ENCODE measurements around the gene NEK3.
"Not testable (repeated sequence)": the region's sequence is repeated elsewhere in the genome, so short reads cannot be mapped to it uniquely, and the experiment has no call there.

NEK3 gene

DNA sequence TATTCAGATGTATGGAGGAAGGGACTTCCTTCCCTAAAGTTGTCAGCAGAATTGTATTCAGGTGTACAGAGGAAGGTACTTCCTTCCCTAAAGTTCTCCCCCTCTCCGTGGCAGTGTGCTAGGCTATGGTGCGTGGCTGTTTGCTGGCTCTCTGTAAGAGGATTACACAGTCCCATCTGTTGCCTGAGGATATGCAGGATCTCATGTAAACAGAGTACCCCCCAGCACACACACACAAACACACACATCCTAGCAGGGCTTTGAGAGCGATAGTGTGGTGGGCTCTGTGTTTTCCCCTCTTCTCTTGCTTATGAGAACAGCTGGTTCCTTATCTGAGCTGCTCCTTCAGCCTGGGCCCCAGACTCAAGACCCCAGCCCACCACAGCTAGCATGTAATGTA is 40.8 kb downstream of the NEK3 start:
- DNase-seq (ENCODE audit: low read depth in 2 of 2), result no peak

DNA sequence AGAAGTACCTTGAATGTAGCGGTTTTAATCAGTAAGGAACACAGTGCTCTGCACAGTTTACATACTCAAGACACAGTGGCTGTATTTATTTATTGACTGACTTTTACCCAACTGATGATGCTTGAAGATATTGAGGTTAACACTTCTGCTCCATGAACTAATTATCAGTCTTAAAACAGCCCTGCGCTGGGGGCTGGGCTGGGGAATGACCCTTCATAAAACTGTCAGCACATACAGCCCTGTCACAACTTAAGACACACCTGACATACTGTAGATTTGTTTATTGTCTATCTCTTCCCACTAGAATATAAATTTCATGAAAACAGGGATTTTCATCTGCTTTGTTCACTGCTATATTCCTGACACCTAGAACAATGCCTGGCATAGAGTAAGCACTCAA is 41.3 kb downstream of the NEK3 start:
- DNase-seq (ENCODE audit: low read depth in 2 of 2), result no peak

DNA sequence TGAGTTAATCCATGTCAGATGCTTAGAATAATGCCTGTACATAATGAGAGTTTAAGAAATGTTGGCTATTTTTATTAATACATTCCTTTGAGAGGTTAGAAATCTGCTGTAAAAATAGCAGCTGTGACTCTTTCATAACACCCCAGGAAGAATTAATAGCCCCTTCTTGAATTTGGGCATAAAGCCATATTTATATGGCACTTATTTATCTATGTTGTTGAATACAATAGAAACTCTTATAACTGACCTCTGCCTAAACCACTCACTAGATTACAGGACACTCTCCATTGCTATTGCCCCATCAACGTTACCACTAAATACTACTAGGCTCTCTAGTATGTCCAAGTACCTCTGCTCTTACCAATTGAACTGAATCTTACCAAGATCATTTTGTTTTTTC is 46.8 kb downstream of the NEK3 start:
- no peak for DNase-seq (ENCODE audit: low read depth in 2 of 2)

DNA sequence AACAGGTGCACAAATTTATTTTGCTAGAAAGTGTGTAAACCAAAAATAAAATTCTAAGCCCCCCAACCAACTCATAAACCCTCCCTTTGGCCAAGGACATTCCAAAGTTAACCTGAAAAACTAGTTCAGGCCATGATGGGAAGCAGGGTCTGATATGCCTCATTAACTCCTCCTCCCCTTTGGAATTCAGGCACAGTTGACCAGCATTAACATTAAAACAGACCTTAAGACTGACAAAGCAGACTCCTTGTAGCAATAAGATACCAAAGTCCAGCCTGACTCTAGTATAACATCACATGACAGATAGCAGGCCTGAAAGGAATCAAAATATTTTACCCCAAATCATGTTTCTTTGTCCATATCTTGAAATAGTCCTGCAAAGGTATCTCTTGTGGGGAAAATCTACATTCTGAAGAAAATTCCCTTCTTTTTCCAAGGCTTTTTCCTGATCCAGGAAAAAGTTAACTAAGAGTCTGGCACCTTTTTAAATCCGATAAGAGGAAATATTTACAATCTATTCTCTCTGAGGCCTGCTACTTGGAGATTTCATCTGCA is 50.2 kb downstream of the NEK3 start:
- DNase-seq (ENCODE audit: low read depth in 2 of 2), result no peak

- DNase-seq (ENCODE audit: low read depth in 2 of 2), result no peak
These were observed 53.6 kb downstream of the NEK3 start for GRCh38 chr13:52105841-52106240.

DNA sequence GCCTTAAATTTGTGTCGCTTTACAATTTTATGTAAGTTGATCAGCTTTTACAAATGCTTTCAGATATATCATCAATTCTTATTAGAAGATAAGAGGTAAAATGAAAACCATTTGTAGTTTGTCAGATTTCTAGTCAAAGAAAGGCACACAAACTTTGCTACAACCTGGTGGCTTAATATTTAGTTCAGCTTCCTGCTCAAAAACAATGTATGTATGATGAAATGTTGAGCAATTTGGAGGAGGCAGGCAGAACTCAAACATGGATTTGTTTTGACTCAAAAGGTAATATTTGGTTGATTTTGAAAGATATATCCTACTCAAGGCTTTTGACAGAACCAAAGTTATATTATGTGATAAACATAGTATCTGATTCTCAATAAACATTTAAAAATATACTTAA is 54.8 kb downstream of the NEK3 start:
- DNase-seq (ENCODE audit: low read depth in 2 of 2), result no peak

DNA sequence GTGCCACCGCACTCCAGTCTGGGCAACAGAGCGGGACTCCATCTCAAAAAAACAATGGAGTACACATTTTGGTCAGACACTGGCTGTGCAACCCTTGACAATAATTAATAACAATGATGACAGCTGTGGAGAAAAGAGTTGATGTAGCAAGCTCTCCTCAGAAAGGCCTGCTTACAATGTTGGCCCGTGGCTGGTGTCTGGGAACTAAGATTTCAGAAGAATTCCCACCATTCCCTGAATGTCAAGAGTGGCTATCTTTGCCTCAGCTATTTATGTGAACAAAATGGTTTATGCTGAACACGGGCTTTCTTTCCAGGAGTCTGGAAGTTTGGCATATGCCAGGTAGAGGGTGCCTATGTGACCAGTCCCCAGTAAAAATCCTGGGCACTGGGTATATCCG is 56.0 kb downstream of the NEK3 start:
- no peak for DNase-seq (ENCODE audit: low read depth in 2 of 2)

GRCh38 chr13:52102423-52102822 is 57.0 kb downstream of the NEK3 start:
- DNase-seq (ENCODE audit: low read depth in 2 of 2), result not testable (repeated sequence)

DNA sequence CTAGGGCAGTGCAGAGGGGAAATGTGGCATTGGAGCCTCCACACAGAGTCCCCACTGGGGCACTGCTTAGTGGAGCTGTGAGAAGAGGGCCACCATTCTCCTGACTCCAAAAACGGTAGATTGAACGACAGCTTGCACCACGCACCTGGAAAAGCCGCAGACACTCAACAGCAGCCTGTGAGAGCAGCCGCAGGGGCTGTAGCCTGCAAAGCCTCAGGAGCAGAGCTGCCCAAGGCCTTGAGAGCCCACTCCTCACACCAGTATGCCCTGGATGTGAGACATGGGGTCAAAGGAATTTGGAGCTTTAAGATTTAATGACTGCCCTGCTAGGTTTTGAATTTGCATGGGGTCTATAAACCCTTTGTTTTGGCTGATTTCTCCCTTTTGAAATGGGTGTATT is 62.2 kb downstream of the NEK3 start:
- DNase-seq (ENCODE audit: low read depth in 2 of 2), result no peak

DNA sequence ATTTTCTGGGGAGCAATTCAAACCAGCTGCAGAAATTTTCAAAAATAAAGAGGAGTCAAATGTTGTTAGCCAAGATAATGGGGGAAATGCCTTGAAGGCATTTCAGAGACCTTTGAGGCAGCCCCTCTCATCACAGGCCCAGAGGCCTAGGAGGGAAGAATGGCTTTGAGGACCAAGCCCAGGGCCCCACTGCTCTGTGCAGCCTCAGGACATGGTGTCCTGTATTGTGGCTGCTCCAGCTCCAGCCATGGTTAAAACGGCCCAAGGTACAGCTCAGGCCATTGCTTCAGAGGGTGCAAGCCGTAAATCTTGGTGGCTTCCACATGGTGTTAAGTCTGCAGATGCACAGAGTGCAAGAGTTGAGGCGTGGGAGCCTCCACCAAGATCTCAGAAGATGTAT is 62.6 kb downstream of the NEK3 start:
- no peak for DNase-seq (ENCODE audit: low read depth in 2 of 2)

DNA sequence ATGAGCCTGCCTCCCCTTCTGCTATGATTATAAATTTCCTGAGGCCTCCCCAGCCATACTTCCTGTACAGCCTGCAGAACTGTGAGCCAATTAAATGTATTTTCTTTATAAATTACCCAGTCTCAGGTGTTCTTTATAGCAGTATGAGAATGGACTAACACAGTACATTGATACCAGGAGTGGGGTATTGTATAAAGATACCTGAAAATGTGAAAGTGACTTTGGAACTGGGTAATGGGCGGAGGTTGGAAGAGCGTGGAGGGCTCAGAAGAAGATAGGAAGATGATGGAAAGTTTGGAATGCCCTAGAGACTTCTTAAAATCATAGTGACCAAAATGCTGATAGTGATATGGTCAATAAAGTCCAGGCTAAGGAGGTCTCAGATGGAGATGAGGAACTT is 63.3 kb downstream of the NEK3 start:
- DNase-seq (ENCODE audit: low read depth in 2 of 2), result no peak

DNA sequence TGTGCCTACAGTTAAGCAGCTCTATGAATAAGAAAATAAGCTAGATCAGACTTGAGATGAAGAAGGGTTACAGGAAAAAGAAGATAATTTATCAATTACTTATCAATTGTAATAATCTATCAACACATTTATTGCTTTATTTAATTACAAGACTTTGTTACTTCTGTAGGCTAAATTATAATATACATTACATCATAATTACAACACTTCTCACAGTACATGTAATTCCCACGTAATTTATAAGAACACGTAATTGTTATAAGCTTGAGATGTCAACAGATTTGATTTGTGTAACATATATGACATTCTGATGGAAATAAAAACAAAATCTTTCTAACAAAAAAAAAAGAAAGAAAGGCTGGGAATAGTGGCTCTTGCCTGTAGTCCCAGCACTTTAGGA is 67.3 kb downstream of the NEK3 start:
- no peak for DNase-seq (ENCODE audit: low read depth in 2 of 2)

DNA sequence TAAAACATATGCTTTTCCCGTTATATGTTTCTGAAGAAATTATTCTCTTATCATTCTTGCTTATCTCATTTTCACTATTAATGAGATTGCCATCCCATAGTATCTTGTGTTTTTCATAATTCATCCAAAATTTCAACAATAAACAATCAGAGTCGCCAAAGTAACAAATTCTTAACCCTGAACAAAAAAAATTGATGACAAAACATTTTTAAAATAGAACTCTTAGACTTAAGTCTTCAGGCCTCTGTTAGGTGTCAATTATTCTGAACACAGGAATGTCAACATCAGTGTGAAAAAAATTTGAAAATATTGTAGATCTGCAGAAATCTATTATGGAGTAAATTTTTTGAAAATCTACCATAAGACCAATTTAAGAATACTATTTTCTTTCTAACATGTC is 67.9 kb downstream of the NEK3 start:
- DNase-seq (ENCODE audit: low read depth in 2 of 2), result no peak

- no peak for DNase-seq (ENCODE audit: low read depth in 2 of 2)
These were observed 74.0 kb downstream of the NEK3 start for GRCh38 chr13:52085421-52085820.

GRCh38 chr13:52084981-52085380 is 74.4 kb downstream of the NEK3 start:
- not testable (repeated sequence) for DNase-seq (ENCODE audit: low read depth in 2 of 2)

Data from stimulated activated CD8-positive, alpha-beta memory T cell treated with anti-CD3 and anti-CD28 coated beads, Interleukin-7, amount 100 ng/mL, for 1 hour (primary cell).